Fibroblast of villous mesenchyme (primary cell): ENCODE results near the gene SCN2A. TPM values are rescaled to one million over a fixed set of nuclear protein-coding genes. Genes with fewer than 3 reads are reported as not detected.

Experiments used
- DNase-seq: peaks from one replicate; pipeline ENCODE4 v3.0.0-alpha.2; 2010; ENCODE audit warnings: low read depth
- H3K4me3 ChIP-seq: 2 replicates; pipeline ENCODE4 v1.5.1; 2011; ENCODE audit warnings: low read depth, mild to moderate bottlenecking, low read length
- total RNA-seq: library from RNA; depleted of rRNA; stranded (reverse); fragments of >200 nt; gene quantifications from 2 replicates; pipeline ENCODE4 v1.2.3, GENCODE V29; 2012
- TF ChIP-seq, protein P1 (sequence below): IDR thresholded peaks from 2 replicates; pipeline ENCODE4 v1.5.1; 2012; ENCODE audit warnings: low read depth, mild to moderate bottlenecking, low read length; ENCODE audit not compliant: insufficient read depth

The SCN2A gene
- total RNA-seq, 1 donor: 11.7 TPM

DNA sequence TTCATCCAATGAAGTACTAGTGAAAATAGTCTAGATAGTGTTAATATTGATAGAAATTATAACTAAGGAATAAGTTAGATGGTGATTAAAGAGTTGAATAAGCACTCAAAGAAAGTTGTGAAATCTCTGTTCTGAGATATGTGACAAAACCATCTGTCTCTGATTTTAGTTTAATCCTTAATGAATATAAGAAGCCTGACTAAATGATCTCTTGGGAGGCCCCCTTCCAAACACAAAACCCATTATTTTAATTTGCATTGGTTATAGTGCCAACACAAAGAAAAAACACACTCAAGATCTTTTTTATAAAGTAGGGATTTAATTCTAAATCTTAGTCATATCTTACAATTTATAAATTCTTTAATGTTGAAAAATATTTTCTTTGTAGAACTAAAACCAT is 34.0 kb downstream of the SCN2A start:
- TF ChIP-seq, protein P1, sequence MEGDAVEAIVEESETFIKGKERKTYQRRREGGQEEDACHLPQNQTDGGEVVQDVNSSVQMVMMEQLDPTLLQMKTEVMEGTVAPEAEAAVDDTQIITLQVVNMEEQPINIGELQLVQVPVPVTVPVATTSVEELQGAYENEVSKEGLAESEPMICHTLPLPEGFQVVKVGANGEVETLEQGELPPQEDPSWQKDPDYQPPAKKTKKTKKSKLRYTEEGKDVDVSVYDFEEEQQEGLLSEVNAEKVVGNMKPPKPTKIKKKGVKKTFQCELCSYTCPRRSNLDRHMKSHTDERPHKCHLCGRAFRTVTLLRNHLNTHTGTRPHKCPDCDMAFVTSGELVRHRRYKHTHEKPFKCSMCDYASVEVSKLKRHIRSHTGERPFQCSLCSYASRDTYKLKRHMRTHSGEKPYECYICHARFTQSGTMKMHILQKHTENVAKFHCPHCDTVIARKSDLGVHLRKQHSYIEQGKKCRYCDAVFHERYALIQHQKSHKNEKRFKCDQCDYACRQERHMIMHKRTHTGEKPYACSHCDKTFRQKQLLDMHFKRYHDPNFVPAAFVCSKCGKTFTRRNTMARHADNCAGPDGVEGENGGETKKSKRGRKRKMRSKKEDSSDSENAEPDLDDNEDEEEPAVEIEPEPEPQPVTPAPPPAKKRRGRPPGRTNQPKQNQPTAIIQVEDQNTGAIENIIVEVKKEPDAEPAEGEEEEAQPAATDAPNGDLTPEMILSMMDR: no peak
- no peak for DNase-seq
- H3K4me3 ChIP-seq: no peak overlapping the region

DNA sequence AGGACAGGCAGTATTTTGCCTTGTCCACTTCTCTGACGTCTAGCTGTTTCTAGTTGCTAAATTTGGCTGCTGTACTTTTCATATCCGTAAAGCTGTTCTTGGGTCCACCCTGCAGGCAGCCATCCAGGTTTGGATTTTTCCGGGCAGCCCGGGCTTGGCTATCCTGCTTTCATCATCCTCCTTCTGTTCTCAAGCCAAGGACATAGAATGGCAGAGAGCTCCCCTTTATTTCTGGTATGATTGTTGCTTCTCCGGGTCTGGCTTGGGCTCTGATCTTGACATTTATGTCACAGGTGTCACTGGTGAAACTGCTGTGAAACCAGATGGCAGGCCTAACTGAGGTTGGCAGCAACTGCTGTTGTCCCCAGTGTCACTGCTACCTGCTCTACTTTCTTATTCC is 35.5 kb downstream of the SCN2A start:
- TF ChIP-seq, protein P1: no peak
- H3K4me3 ChIP-seq: no peak overlapping the region
- DNase-seq: no peak

DNA sequence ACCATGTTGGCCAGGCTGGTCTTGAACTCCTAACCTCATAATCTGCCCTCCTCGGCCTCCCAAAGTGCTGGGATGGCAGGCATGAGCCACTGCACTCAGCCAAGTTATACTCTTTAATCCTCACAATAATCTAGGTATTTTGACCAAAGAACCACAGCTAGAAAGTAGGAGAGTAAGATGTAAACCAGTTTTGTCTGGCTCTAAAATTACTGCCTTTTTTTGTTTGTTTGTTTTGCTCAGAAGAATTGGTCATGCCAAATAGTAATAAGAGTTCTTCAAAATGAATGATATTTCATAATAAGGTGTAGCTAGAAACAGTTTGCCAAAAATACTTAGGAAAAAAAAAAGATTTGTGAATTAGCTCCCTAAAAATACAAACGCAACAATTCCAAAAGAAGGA is 36.7 kb downstream of the SCN2A start:
- no peak overlapping the region for H3K4me3 ChIP-seq
- TF ChIP-seq, protein P1: no peak

DNA sequence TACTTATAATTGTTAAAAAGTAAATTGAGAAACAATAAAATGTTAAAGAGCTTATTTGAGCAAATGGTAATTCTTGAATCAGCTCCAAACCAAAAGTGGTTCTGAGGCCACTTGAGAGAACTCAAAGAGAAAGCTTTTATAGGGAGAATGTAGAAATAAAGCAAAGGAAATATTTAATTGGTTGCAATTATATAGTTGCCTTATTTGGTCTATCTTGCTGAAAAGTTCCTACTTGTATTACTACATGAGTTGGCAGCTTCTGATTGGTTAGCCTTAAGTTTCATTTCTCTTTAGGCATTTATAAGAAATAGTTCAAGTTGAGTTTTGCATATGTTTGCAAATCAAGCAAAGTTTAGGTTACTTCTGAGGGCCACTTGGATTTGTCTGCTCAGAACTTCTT is 38.1 kb downstream of the SCN2A start:
- no peak for DNase-seq
- no peak overlapping the region for H3K4me3 ChIP-seq
- TF ChIP-seq, protein P1: no peak

More for the DNA sequence above, 36.7 kb downstream of the SCN2A start:
- no peak for DNase-seq

DNA sequence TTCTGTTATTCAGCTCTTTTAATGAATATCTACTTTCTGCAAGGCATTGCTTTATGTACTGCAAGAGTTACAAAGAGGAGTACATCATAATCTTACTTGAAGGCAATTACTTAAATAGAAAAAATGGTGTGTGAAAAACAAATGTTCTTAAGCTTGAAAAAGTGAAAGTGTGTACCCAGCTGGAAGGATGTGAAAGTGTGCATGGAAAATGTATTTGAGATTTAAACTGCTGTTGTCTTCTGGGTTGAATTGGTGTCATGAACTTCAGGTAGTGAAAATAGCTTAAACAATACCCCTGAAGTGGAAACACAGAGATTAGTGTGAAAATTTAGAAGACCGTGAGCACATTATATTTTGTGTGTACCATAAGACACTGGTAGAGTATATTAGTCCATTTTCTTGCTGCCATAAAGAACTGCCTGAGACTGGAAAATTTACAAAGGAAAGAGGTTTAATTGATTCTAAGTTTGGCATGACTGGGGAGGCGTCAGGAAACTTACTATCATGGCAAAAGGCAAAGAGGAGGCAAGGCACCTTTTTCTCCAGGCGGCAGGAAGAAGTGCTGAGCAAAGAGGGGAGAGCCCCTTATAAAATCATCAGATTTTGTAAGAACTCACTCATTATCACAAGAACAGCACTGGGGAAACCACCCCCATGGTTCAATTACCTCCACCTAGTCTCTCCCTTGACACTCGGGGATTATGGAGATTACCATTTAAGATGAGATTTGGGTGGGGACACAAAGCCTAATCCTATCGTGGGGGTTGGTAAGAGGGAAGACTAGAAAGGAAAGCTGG is 38.8 kb downstream of the SCN2A start:
- TF ChIP-seq, protein P1: no peak
- H3K4me3 ChIP-seq: no peak overlapping the region
- DNase-seq: no peak

DNA sequence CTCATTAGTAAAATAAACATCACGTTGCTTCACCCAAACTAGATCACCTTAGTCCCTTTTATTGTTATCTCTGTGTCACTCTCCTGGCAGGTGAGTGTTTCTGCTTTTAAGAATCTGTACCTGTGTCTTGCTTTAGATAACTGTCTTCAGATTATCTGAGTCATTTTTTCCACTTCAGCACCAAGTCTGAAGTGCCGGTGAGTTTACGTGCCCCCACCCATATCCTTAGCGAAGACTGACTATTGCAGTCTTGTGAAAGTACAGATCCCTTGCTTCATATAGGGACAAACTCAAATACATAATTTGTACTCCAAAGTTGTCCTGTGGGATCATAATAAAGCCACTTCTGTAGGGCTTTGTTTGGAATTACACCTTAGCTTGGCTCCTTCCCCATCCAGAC is 41.1 kb downstream of the SCN2A start:
- TF ChIP-seq, protein P1: no peak
- no peak overlapping the region for H3K4me3 ChIP-seq
- no peak for DNase-seq

DNA sequence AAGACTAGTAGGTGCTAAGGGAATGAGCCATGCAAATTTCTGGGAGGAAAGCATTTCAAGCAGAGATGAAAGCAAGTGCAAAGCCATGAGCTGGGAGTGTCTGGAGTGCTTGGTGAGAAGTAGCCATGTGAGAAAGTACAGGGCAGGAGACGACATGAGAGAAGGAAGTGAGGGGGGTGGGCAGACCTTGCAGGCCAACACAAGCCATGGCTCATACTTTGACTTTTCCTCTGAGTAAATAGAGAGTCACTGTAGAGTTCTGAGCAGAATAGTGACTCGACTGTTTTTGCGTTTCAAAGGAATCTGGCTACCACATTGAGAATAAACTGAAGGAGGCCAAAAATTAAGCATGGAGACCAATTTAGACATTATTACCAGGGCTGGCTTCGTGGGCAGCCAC is 42.2 kb downstream of the SCN2A start:
- no peak overlapping the region for H3K4me3 ChIP-seq
- TF ChIP-seq, protein P1: no peak
- DNase-seq: no peak
